GM19455 (cell line): ENCODE measurements around the gene KCNJ11.

Experiments used
- ATAC-seq: cut with Tn5 transposase; IDR thresholded peaks from one replicate; pipeline ENCODE4 v1.9.1; 2021; ENCODE audit not compliant: unreplicated experiment

The KCNJ11 gene

DNA sequence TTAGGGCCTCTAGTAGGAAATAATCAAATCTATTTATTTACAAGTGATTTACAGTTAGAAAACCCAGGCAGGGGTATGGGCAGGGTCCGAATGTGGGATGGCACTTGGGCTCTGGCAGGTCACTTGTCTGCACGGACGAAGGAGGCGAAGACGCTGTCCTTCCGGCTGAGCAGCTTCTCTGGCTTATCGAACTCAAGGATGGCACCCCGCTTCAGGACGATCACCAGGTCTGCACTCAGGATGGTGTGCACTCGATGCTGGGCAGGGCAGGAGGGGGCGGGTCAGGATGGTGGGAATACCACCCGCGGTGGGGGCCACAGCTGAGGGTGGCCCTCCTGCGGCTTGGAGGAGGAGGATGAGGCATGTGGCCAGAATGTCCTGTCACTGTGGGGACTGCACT lies 4.4 kb upstream of the KCNJ11 start:
- no peak for ATAC-seq

DNA sequence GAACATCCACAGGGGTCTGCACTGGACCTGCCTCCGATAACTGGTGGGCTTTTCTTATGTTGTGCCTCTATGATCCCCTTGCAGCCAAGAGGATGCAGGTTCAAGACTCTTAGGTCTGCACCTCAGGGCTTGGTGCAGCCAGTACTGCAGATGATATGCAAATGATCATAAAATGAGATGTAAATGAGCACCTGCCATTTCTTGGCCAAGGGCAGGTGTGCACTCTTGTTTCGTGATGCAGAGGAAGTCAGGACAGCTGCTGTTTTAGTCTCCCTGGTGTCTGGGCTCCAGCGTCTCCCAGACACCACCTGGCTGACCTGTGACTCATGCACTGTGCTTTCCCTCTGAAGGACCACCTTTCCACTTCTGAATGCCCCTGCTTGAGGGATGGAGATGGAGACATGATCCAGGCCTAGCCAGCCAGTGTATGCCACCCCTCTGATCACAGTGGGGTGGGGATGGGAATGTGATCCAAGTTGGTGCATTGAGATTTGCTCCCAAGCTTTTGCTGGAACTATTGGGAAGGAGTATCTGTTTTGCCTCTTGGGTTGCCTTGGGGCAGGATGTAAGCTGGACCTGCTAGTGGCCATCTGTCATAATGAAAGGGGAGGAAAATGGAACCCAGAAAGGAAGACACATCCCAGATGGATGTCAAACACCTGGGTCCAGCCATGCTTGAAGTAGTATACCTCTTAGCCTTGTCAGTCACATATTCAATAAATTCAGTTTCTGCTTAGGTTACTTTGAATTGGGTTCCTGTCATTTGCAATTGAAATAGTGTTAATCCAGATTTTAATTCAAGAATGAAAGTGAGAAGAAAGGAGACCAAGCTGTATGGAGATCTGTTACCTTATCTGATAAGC lies 3.3 kb upstream of the KCNJ11 start:
- ATAC-seq = no peak

DNA sequence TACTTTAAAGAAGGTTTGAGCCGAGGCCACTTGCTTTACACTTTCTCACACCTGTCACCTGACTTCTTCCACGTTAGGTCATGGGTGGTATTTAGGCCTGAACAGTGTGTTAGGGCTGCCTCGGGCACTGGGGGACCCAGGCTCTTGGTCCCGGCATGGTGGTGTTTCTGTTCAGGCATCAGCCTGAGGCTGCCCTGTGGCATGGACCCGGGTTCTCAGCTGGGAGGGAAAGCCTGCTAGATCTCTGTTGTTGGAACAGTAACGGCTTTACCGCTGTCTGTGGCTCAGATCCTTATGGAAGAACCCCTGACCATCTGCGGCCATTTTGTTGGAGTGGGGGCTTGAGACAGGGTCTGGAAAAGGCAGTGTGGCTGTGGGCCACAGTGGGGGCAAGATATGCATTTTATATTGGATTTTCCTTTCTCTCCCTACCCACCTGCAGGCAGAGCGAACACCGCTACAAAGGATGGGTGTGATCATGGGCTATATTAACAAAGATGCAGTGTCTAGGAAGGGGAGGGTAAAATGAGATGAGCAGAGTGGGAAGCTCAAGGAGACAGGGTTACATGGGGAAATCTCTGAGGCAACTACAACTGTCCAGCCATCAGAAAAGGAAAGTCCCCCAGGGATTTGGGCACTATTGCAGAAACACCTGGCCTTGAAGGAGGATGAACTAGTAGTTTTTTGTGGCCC lies 1.6 kb upstream of the KCNJ11 start:
- ATAC-seq = no peak

GRCh38 chr11:17389211-17389956 lies 925 bp upstream of the KCNJ11 start:
- peak; percentile 64 for ATAC-seq

- no peak for ATAC-seq
These were observed 648 bp downstream of the KCNJ11 start for GRCh38 chr11:17387811-17388210.

DNA sequence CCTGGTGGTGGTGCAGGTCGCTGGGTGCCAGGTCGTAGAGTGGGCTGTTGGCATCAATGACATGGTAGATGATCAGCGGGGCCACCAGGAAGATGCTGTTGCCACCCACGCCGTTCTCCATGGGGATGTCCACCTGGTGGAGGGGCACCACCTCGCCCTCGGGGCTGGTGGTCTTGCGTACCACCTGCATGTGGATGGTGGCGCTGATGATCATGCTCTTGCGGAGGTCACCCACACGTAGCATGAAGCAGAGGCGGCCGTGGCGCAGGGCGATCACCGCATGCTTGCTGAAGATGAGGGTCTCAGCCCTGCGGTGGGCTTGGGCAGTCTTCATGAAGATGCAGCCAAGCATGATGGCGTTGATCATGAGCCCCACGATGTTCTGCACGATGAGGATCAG lies 1.2 kb downstream of the KCNJ11 start:
- no peak for ATAC-seq

GRCh38 chr11:17386331-17387084 lies 2.0 kb downstream of the KCNJ11 start:
- ATAC-seq = no peak

GRCh38 chr11:17385926-17386325 lies 2.5 kb downstream of the KCNJ11 start:
- ATAC-seq = no peak

GRCh38 chr11:17385492-17385891 lies 3.0 kb downstream of the KCNJ11 start:
- no peak for ATAC-seq

DNA sequence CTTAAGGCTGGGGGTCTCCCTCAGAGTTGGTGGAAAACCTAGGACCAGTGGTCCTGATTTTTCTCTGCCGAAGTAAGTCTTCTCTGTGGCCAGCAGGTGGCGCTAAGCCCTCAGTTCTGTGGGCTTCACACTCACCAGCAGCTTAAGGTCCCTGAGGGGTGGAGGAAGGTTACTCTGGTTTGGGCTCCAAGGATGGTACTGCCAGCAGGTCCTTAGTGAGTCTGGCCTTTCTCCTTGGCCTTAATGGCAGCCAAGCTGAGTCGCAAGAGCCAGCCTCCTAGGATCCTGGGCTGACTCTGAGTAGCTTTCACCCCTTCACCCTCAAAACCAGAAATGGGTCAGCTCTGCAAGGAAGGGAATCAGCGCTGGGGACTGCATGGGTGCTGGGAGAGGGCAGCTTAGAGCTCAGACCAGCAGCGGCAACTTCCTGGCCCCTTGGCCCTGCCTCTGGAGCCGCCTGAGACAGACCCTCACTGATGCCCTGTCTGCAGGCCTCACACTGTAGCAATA lies 4.4 kb downstream of the KCNJ11 start:
- no peak for ATAC-seq

DNA sequence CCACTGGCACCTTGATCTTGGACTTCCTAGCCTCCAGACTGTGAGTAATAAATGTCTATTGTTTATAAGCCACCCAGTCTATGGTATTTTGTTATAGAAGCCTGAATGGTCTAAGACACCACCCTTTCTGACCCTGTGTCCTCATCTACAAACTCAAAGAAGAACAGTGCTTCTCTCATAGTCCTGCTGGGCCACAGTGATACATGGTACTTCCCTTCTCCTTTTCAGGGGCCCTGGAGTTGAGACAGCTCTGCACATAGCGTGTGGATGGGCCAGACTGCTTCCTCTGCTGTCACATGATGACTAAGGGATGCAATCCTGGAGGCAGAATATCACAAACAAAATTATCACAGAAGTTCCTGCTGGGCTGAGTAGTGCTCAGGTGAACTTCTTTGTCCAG lies 5.0 kb downstream of the KCNJ11 start:
- no peak for ATAC-seq

DNA sequence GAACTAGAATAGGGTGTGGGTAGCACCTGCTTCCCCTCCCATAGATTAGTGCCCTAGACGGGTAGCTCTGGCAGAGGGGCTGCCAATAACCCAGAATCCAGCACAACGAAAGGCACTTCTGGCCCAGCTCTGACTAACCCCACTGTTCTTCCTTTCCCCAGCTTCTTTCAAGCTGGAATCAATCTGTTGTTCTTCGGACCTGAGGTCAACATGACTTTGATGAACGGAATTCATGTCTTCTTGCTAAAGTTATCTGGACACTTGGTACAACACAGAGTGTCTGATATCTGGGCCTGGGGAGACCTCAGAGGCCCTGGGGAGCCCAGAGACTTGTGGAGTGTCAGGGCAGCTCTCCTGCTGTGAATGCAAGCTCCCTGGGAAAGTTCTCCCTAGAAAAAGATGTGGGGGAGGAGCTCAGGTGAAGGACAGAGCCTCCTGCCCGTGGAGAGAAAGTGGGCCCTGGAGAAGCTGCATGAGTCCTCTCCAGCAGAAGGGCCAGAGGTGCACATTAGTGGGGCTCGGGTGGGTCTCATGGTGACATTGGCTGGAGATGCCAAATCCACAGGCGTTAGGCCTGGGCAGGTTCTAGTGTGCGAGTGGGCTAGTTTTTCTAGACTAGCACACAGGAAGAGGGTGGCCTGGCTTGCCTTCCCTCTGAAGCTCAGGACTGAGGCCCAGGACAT lies 6.3 kb downstream of the KCNJ11 start:
- no peak for ATAC-seq

- no peak for ATAC-seq
These were observed 7.3 kb downstream of the KCNJ11 start for GRCh38 chr11:17381156-17381555.

DNA sequence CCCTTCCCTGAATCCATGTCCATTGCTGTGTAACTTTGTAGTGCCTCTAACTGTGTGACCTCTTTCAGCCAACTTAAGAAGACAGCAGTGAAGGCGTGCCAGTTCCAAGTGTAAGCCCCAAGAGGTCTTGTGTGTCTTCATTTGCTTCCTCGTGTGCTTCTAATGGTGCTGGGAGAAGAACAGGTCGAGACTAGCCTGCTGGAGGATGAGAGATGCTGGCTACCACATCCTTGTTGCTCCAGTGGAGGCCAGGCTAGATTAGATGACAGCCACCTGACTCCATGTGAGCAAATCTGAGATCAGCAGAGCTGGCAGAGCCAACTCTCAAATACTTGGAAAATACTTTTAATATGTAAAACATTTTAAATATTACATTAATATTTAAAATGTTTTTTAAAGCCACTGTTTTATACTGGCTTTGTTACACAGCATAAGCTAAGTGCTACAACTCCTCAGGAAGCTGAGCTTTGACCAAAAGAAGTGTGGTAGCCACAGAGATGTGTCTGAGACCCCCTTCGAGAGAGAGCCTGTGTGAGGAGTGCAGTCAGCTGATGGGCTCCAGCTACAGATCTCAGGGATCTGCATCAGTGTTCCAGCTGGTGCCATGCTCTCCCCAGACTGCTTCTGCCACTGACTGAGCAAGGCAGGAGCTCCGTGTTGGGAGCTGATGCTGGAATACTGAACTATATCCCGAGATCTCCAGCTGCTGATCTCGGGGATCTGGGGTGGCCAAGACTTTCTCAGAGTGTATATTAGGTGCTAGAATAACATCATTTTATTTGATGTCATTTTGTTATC lies 8.9 kb downstream of the KCNJ11 start:
- ATAC-seq = no peak

DNA sequence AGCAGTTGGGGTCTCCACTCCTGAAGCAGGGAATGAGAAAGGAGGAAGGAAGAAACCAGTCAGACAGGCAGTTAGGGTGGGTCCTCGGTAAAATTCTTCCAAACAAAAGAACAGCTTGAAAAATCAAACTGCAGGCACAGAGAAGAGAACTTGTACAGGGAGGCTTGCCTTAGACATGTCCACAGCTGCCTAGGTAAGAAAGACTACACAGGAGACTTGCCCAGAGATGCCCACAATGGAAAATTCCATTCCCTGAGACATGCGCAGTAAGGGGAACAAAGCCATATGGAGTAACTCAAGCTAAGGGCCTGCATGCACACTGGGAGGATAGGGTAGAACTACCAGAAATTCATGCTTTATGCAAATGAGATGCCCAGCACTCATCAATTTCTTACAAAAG lies 9.8 kb downstream of the KCNJ11 start:
- no peak for ATAC-seq

- no peak for ATAC-seq
These were observed 12.0 kb downstream of the KCNJ11 start for GRCh38 chr11:17376493-17376892.

DNA sequence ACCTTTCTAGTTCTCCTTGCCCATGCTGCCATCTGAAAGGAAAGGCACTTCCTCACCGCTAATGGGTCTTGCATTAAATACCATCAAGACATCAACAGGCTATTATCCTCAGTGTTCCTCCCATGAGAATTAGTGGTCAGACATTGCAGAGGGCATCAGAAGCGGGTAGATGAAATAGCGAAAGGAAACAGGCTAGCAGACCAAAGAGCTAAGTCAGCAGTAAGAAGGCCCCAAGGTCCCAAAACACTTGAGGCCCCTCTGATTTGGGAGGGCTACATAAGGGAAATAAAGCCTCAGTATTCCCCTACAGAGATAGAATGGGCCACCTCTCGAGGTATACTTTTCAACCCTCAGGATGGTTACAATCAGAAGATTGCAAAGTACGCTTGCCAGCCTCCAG lies 12.9 kb downstream of the KCNJ11 start:
- ATAC-seq = no peak

GRCh38 chr11:17371614-17372013 lies 16.8 kb downstream of the KCNJ11 start:
- no peak for ATAC-seq

- ATAC-seq = no peak
These were observed 18.7 kb downstream of the KCNJ11 start for GRCh38 chr11:17369684-17370243.
